ENCODE measurements around the gene GSTCD.

DNA sequence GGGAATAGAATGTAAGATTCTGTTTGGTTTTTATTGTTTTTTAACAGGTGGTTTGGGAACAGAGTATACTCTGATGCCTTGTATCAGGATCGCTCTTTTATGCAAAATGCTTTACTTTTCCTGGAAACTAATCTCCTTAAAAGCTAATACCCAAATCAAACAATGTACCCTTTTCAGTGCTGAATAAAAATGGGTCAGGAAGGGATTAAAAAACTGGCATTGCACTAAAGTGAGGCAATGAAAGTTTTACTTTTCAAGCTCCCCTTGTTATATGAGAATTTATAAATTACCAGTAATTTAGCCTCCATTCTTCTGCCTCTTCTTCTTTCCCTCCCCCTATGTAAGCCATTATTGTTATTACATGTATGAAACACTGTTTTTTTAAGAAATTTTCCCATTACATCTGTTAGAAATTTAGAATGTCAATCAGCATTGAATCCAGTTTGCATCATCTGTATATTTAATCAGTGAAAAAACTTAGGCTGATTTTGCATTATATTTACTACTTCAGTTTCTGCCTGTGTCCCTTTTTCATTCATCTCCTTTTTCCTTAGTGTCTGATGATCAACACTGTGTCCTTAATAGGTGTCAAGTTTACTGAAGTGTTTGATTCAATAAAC is 97.0 kb downstream of the GSTCD start:
- no peak for TF ChIP-seq CTCF (IDR thresholded peaks at IDR 0.05 in 2 of 3, conservative IDR thresholded peaks at IDR 0.05 in 1 of 3; ENCODE audit: borderline replicate concordance in 1 of 3, insufficient read depth in 1 of 3, low read depth in 2 of 3, low read length in 2 of 3)
- TF ChIP-seq EZH2phosphoT487 (IDR thresholded peaks at IDR 0.05; ENCODE audit: borderline replicate concordance), result no peak
- TF ChIP-seq SP1 (IDR thresholded peaks at IDR 0.05; ENCODE audit: low read depth), result no peak
- no peak for TF ChIP-seq FOSL1 (IDR thresholded peaks at IDR 0.05; ENCODE audit: low read depth)
- no peak for TF ChIP-seq EZH2 (IDR thresholded peaks at IDR 0.05)
- TF ChIP-seq POLR2A (IDR thresholded peaks at IDR 0.05; ENCODE audit: borderline replicate concordance, extremely low read depth, insufficient read depth, insufficient read length), result no peak
- no peak for TF ChIP-seq POLR2AphosphoS5 (IDR thresholded peaks at IDR 0.05; ENCODE audit: low read depth, low read length)
- no peak for TF ChIP-seq ZFX (IDR thresholded peaks at IDR 0.05)
- TF ChIP-seq ELF1 (IDR thresholded peaks at IDR 0.05; ENCODE audit: borderline replicate concordance, low read depth), result no peak
- TF ChIP-seq ZNF274 (IDR thresholded peaks at IDR 0.05; ENCODE audit: low read depth, low read length), result no peak

All from HCT116 (cell line).